ENCODE data around the gene NEK6.

Gene NEK6

DNA sequence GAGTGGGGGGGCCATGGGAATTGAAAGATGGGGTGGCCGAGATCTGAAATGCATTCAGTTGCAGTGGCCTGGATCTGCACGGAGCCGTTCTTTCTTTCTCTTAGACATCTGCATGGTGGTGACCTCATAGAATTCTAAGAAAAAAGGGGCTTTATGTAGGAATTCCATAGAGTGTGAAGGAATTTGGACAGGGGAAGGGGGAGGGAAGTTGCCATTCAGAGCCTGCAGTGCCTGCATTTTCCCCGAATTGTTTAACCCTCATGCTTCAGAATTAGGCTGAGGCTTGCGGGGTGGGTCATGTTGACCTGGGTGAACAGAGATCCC, 4.9 kb downstream of the NEK6 start:
- FAIRE-seq, result no peak

DNA sequence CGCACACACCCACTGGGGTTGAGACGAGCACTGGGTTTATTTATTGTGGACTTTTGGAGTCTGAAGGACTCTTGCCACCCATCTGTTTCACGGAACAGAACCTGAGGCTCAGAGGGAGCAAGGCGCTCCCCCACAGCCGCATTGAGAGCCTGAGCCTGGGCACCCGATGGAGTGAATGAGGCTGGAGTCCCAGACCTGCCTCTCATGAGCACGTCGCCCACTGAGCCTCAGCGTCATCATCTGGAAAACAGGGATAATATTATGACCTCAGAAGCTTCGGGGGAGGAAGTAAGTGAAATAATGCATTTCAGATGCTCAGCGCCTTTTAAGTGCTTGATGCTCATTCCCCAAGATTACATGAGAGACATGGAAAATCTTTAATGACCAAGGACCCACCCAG, 5.5 kb downstream of the NEK6 start:
- no peak for FAIRE-seq

DNA sequence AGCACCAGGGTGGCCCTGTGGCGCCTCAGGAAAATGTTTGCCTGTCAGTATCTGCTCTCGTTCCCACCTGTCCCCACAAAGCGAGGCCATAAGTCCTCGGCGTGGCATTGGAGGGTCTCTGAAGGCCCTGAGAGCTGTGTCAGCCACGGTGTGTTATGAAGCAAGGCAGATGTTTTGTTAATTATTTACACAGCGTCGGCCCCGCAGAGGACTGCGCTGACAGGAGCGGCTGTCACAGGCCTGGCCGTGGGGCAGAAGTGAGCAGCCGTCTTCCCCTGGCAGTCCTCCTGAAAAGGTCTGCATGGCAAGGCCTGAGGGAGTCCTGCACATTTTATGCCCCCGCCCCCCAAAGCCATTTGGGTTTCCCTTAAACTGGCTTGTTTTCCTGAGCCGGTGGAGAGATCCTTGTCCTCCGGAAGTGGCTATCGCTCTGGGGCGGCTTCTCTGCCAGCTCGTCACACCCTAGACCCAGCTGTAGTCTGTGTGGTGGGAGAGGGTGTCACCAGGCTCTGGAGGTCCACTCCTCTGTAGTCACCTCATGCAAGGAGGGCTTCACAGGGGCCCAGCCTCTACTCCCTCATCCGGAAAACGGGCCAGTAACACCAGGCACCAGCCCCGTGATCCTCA, 6.2 kb downstream of the NEK6 start:
- FAIRE-seq, result no peak

DNA sequence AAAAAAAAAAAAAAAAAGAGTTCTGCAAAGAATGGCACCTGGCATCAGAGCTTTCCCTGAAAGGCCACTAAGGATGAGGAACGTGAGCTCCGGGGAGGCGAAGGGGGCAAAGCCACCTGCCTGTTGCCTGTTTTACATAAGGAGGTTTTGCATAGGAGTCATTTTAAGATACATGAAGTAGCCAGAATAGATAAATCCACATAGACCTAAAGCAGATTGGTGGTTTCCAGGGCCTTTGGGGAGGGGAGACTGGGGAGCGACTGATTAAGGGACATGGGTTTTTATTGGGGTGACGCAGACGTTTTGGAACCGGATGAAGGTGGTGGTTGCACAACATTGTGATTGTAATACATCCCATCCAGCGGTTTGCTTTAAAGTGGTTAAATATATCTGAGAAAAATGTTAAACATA, 7.1 kb downstream of the NEK6 start:
- FAIRE-seq, result no peak

DNA sequence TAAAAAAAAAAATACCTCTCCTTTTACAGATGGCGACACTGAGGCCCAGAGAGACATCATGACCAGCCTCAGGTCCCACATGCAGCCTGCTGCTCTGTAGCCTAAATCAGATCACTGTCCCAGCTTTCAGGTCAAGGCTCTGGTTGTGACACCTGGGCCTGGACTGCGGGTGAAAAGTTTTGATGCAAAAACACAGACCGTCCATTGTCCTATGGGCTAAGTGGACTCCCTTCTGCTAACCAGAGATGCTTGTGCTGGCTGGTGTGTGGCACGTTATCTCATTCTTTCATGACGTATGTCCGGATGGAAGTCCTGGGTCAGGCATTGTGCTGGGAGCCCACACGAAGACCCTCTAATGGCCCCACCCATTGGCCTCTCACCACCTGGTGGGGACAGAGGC, 7.8 kb downstream of the NEK6 start:
- no peak for FAIRE-seq

DNA sequence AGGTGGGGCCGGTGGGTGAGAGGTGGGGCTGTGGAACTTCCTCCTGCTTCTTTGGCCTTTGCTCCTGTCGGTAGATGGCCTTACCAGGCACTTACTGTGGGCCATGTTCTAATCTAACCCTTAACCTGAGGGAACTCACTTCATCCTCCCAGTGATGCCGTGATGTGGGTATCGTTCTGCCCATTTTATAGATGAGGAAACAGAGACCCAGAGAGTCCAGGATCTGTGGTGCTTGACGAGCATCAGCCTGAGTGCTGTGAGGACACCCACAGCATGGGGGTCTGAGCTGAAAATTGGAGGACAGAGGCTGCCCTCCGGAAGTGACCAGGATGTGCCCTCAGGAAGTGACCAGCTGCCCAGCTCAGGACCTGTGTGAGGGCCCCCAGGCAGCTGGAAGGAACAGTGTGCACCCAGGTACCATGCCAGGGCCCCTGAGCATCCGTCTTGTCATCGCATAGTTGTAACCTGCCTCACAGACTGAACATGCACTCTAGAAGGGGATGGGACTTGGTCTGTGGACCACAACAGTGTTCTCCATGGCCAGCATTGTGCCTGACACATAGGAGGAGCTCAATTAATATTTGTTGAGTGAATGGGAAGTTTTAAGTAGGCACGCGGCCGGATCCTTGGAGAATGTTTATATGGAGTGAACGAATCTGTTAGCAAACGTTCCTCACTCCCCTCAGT, 8.5 kb downstream of the NEK6 start:
- no peak for FAIRE-seq

DNA sequence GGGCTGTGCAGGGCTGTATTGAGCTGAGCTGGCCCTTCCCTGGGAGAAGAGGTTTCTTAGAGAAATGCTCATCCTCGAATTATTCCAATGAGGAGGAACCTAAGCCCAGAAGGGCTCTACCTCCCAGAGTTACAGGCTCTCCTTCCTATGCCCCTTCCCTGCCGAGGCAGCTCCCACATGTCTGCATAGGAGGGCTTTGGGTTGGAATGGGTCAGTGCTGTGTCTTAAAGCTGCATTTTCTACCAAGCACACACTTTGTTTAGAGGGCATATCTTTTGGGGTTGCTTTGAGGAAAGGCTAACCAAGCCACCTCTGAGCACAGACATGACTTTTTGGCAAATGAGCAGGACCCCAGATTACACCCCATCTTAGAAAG, 9.1 kb downstream of the NEK6 start:
- no peak for FAIRE-seq

DNA sequence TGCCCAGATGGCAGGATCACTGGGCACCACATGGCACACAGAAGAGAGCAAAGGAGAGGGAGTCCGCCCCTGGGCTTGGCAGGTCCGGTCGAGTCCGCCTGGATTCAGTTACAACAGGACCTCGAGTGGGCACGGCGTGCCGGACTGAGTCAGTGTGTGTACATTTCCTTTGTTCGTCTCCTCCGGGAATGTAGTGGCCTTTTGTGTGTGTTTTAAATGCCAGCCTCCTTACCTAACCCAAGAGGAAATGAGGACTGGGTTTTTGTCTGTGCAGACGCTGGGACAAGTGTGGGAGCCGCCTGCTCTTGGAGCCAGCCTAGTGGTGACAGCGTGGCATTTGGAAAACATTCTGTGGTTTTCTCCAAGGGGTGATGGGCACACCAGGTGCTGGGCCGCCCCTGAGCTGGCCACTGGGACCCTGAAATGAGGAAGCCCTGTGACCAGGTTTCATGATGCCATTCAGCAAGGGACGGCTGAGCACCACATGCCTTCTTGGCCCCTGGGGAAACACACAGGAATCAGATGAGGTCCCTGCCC, 9.6 kb downstream of the NEK6 start:
- FAIRE-seq, result no peak

DNA sequence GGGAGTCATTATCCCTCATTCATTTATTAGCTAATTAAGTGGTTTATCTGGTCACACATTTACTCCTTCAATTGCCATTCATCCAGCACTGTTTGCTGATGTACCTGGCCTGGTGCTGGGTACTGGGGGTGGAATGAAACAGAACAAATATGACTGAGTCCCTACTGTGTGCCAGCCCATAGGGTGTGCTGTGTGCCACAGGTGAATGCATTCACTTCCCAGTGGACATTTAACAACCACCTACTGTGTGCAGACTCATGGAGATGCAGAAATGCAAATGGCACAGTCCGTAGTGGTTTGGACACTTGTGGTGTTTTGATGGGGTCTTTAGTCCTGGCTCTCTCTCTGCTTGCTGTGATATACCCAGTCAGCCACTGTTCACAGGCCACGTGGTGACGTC, 10.5 kb downstream of the NEK6 start:
- no peak for FAIRE-seq

DNA sequence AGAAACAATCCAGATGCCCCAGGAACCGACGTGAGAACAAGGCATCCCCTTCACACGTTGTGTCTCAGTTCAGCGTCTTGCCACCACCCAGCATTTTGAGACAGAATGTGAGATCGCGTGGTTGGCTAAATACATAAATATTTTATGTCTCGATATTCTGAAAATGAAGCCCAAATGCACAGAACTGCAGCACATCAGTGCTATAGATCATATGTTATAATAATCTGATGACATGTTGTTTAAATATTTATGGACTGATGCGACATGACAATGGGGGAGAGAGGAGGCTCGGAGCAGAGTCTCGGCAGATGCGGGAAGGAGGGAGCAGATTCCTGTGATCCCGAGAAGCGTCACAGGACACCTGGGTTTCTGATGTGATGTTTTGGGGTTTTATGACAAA, 10.9 kb downstream of the NEK6 start:
- FAIRE-seq, result no peak

DNA sequence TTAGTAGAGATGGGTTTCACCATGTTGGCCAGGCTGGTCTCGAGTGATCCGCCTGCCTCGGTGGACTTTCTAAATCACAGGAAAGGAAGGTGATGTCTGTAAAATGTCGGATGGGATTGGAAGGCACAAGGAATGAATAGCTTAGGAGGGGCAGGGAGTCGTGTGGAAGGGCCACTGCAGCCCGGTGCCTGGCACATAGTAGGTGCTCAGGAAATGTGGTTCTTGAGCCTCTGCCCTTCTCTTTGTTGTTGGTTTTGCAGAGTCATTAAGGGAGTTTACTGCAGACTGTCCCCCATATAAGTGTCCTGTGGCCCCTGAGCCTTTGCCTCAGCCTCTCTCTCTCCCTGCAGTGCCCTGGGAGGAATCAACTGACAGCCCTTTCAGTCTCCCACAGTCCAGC, 11.8 kb downstream of the NEK6 start:
- no peak for FAIRE-seq

DNA sequence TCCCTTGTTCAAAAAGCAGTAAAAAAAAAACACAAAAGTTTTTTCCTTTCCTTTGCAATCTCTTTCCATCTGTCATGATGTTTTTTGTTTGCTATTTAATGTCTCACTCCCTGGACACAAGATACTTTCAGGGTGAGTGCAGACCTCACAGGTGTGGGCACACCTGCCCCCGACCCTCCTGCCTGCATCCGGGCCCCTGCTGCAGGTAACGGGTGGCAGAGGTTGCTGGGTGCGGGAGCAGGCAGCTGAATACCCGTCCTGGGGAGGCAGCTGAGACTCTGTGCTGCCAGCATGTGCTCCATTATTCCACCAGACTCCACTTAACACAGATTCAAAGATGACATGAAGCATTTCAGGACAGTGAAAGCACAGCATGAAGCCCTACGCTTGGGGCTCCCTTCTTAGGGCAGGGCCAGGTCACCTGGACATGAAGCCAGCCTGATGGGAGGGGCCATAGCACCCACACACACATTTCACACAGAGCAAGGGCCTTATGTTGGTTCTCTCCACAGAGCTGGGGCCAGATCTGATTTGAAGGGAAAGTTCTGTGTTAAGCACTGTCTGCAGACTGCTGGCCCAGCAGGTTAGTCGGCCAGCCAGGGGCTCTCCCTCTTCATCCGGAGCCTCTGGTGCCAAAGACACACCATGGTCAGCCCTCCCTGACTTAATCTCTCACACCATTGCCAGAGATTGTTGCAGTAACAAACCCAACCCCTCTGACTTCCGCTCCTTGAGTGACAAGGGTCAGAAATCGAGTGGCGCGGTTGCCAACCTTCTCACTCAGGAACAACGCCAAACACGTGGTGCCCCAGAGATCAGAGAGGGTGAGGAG, 13.0 kb downstream of the NEK6 start:
- no peak for FAIRE-seq

DNA sequence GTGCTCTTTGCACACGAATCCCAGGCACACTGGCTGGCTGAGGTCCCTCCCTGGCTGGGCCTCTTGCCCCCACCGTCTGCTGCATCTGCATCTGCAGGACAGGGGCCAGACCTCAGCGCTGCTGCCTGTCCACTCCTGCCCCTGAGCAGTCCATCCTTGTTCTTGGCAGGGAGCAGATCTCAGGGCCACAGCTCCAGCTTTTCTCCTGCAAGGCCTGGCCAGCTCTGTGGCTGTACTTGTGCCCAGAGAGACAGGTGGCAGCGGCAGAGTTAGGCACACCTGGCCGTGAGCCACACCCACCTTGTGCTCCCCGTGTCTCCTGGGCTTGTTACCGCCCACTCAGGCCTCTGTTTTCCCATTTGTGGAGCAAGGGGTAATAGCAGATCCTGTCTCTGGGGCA, 13.9 kb downstream of the NEK6 start:
- no peak for FAIRE-seq

DNA sequence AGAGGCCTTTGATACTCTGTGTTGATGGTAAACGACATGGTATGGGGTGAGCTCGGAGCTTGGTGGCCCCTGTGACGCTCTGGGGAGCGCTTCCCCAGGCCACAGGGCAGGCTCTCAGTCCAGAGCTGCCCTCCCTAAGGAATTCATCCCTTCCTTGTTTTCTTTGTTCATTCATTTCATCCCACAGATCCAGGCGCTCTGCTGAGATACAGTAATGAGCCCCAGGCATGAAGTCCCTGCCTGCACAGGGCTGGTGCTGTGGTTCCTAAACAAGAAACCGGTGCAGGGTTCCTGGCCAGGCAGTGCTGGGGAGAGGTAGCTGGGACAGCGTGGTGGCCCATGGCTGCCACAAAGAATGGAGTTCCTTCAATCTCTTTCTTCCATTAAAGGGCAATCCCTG, 14.4 kb downstream of the NEK6 start:
- no peak for FAIRE-seq

DNA sequence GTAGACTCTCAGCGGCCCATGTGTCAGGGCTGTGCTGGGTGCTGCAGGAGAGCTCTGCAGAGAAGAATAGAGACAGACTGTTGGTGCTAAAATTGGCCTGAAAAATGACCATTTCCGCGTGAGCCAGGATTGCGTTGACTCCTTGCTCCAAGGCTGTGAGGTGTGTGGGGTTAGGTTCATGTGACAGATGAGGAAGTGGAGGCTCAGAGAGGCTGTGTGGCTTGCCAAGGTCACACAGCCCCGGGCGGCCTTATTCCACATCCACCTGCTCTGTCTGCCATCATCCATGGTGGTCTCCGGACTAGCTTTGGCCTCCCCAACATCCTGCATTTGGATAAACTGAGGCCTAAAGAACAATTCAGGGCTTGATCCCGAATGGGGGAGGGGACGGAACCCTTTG, 15.2 kb downstream of the NEK6 start:
- FAIRE-seq, result no peak

DNA sequence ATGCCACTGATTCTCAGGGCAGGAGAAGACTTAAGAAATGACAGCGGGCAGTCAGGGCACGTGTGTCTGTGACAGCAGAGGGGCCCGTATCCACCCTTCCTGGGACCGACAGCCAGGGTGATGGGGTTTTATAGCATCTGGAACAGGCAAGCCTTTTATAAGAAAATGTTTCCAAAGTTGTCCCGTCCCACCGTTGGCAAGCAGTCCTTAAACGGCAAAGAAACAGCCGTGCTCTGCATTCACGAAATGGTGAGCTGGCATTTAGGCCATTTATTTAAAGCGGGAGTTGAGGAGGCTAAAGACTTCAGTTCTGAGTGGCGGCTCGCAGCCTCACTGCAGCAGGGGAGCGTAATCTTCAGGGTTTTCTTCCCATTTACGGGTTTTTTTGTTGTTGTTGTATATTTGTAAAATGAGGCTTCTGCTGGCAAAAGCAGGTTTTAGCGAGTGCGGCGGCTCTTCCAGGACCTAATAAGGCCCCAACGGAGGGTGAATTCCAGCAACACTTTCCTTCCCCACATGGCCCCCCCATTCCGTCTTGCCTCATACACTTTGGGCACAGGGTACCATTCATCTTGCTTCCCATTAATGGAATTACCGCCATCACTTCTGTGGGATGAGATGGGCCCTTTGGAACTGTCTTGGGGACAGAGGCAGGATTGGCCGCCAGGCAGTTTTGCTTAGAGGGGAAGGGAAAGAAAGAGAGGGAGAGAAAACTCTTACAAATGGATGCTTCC, 15.8 kb downstream of the NEK6 start:
- FAIRE-seq, result no peak

DNA sequence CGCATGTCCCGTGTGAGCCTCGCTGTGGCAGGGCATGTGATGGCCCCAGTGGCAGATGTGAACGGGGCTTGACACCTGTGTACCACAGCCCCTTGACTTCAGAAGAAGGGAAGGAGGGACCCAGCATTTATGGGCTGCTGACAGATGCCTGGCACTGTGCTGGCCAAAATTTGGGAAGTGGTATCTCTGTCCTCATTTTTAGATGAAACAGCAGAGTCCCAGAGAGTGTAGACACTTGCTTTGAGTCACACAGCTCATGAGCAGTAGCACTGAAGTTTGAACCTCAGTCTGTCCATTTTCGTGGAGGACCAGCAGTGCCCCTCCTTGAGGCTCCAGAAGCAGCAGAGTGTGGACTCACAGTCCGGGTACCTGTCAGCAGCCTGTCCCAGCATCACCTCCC, 16.5 kb downstream of the NEK6 start:
- FAIRE-seq, result no peak

DNA sequence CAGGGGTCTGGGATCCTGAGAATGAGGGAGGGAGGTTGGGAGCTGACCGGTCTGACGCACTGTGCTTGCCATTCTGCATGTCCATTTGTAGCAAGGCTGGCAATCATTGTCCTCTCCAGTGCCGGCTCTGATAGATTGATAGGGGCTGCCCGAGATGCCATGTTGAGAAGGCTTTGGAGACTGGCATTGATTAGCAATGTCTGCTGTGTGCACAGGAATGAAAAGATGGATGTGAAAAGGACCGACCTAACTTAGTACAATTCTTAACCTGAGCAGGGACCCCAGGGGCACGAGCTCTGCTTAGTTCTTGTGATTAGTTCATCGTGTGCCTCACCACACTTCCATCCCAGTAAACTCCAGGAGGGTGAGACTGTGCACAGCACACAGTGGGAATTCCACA, 17.0 kb downstream of the NEK6 start:
- no peak for FAIRE-seq

DNA sequence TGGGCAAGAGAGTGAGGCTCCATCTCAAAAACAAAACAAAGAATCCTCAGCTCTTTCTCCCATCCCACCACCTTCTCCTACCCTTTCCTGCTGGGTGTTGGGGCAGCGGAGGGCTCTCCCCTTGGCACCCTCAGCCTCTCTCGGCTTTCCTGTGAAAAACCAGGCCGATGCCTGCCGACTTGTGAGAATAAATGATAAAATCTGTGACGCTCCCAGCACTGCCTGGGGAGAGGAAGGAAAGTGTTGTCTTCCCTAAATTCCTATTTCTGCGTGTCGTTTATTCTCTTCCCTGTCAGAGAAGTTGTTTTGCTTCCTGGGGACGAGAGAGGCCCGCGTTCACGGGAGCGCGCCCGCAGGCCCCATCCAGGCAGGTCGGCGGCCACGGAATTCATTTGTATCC, 19.7 kb downstream of the NEK6 start:
- FAIRE-seq, result no peak

DNA sequence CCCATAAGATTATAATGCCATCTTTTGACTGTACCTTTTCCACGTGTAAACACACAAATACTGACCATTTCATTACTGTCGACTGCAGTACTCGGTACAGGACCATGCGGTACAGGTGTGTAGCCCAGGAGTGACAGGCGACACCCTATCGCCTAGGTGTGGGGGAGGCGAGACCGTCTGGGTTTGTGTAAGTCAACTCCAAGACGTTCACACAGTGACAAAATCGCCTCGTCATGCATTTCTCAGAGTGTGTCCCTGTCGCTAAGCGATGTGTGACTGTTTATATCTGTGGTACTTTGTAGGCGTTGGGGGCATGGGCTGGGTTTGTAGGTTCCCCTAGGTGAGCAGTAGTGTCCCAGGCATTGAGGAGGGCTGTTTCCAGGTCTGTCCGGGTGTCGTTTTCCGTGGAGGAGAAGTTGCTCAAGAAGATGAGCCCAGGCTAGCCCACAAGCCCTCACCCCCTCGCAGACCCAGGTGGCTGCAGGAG, 20.3 kb downstream of the NEK6 start:
- FAIRE-seq, result no peak

DNA sequence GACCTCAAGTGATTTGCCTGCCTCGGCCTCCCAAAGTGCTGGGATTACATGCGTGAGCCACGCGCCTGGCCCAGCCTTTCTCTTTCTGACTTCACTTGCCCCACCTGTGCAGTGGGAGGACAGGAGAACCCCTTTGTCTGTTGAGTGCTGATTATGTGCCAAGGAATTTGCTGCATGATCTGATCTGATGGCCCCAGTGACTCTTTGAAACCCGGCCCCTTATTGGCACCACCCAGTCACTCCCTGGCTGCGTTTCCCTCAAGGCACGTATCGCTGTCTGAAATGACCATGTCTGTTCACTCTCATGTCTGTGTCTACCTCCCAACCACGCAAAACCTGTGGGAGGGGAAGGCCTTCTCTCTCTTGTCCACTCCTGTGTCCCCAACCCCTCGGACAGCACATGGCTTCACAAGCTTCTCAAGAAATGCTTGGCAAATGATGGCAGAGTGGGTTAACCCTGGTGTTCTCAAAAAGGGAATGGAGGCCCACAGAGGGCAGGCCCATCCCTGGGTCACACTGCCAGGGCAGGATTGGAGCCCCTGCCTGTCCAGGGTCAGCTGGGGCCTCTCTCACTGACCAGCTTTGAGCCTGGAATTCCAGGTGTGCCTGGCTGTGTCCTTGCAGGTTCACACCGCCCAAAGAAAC, 21.9 kb downstream of the NEK6 start:
- no peak for FAIRE-seq

DNA sequence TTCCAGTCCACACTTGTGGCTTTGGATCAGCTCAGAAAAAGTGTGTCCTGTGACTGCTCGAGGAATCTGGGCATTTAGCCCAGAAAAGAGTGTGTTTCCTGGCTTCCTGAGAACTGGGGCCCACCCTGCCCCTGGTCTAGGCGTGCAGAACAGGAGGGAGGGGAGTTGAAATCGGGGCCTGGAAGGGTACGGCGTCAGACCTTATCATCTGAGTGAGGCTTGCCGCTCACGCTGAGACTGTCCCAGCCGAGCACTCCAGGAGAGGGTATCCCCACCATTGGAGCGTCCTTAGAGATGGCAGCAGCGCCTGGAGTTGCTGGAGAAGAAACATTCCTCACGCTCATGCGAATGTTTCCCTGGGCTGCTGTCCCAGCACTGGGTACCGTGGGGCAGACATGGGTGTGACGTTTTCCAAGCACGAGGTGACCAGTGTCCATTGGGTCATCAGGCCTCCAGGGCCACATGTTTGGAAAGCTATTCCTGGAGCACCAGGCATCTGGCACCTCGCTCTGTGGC, 22.5 kb downstream of the NEK6 start:
- no peak for FAIRE-seq

Measured in A204.1 (cell line).